ENCODE data around the gene ZNF791. TPM values are rescaled to one million over a fixed set of nuclear protein-coding genes. Genes with fewer than 3 reads are reported as not detected.

The ZNF791 gene
- total and polyA plus RNA-seq, 2 of the 13 experiments (the other 11 are each of a cell fraction or from before 2014, with no cell fraction given): 12.8 to 17.4 TPM

GRCh38 chr19:12567951-12568350, 42.8 kb upstream of the ZNF791 start (continued):
- TF ChIP-seq HNF1A (IDR thresholded peaks at IDR 0.05; ENCODE audit: low read depth) (no peak), HNF1A (CRISPR knock-in tag; IDR thresholded peaks at IDR 0.05; ENCODE audit: borderline replicate concordance) (no peak), MLX (CRISPR knock-in tag; IDR thresholded peaks at IDR 0.05) (no peak), MYNN (CRISPR knock-in tag; IDR thresholded peaks at IDR 0.05; ENCODE audit: low read depth) (no peak), TEAD3 (CRISPR knock-in tag; optimal IDR thresholded peaks at IDR 0.05; ENCODE audit: borderline replicate concordance) (no peak), ZNF264 (CRISPR knock-in tag; IDR thresholded peaks at IDR 0.05) (no peak), ZNF337 (CRISPR knock-in tag; IDR thresholded peaks at IDR 0.05; ENCODE audit: borderline replicate concordance, low read depth) (no peak), MXD4 (CRISPR knock-in tag; IDR thresholded peaks at IDR 0.05) (no peak), ZNF768 (CRISPR knock-in tag; IDR thresholded peaks at IDR 0.05) (no peak)

- ChIA-PET CTCF (ENCODE audit: low intra/inter-chr PET ratio, low total read pairs) (no interaction called here), POLR2A (no interaction called here)
- 78% methylated on average over 7 of the region's 7 CpGs for WGBS (ENCODE audit: low lambda C conversion rate)
- FAIRE-seq (no peak), DNase-seq (ENCODE audit: low spot score) (no peak), ATAC-seq (no peak)
- H4K20me1 ChIP-seq (ENCODE audit: insufficient read depth, low read length): no peaks in the 10 kb centered on the region
- H3K4me3 ChIP-seq (replicated peaks in 1 of 3; ENCODE audit: insufficient read depth in 1 of 3, low read depth in 2 of 3, low read length in 3 of 3): no peak overlapping the region
- no peaks in the 10 kb centered on the region for H3K79me2 ChIP-seq (ENCODE audit: insufficient read depth, low read length)
- no TSS peak for BruUV-seq (replicated peaks)
- intact Hi-C loops (cut with micrococcal nuclease; ENCODE audit: unreplicated experiment) (no loop called here), in situ Hi-C loops (cut with HindIII; ENCODE audit: extremely low pct_ligation_motif_present, low pct_unique_long_range_greater_than_20kb) (no loop called here)
- peaks cover 37% of the 10 kb centered on the region for H3K4me1 ChIP-seq (ENCODE audit: insufficient read depth, low read length)
- H3K9me3 ChIP-seq (ENCODE audit: low read length): no peaks in the 10 kb centered on the region
- TF ChIP-seq TFE3 (CRISPR knock-in tag; IDR thresholded peaks at IDR 0.05) (no peak), GABPB1 (CRISPR knock-in tag; IDR thresholded peaks at IDR 0.05) (no peak), ZFP90 (CRISPR knock-in tag; IDR thresholded peaks at IDR 0.05; ENCODE audit: borderline replicate concordance) (no peak)
- no peak overlapping the region for H3K4me2 ChIP-seq (ENCODE audit: low read depth, low read length)
- H3K36me3 ChIP-seq (replicated peaks in 1 of 2; ENCODE audit: control insufficient read depth in 1 of 2, insufficient read depth in 2 of 2, low read length in 2 of 2): peaks cover 2 to 13% of the 10 kb centered on the region in 2 experiments; a peak in 4 of 5 replicates
- no peak overlapping the region for H2AFZ ChIP-seq (ENCODE audit: low read length)
- no peaks in the 10 kb centered on the region for H3K27me3 ChIP-seq (ENCODE audit: control insufficient read depth in 1 of 2, insufficient read depth in 2 of 2, low read length in 2 of 2)
- H3K9ac ChIP-seq (ENCODE audit: insufficient read depth, low read depth, low read length): no peak overlapping the region
- no peak overlapping the region for H3K27ac ChIP-seq (ENCODE audit: extremely low read length, insufficient read depth, low read length)
Measured at GRCh38 chr19:12574036-12574435, 36.7 kb upstream of the ZNF791 start.
